ENCODE data around the gene TMEM51.

TMEM51 gene

DNA sequence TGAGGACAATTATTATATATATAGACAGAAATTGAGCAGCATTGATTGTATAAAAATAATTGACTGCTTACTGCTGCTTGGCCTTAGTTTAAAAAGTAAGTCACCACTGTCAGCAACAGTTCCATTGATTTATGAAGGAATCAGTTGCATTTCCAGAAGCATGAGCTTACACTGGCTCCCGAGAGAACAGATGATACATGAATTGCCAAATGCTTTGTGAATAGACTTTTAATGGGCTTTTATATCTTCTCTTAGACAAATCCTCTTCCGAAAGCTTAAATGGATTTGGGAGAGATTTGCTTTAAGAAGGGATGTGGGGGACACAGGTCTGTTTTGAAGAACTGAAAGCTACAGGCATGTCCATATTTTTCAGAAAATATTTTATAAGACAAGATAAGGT is 101.0 kb downstream of the TMEM51 start:
- no peak overlapping the region for H3K9ac ChIP-seq (ENCODE audit: low read depth, low read length)
- no peak overlapping the region for H3K4me3 ChIP-seq (ENCODE audit: low read depth, low read length)
- no peaks in the 10 kb centered on the region for H3K27me3 ChIP-seq (ENCODE audit: control insufficient read depth, insufficient read depth, low read length)
- H3K36me3 ChIP-seq (ENCODE audit: control insufficient read depth, insufficient read depth, low read length): no peaks in the 10 kb centered on the region
- no peaks in the 10 kb centered on the region for H3K9me3 ChIP-seq (ENCODE audit: control insufficient read depth, insufficient read depth, low read length)
- no peaks in the 10 kb centered on the region for H3K4me1 ChIP-seq (ENCODE audit: control insufficient read depth, insufficient read depth, low read length)

DNA sequence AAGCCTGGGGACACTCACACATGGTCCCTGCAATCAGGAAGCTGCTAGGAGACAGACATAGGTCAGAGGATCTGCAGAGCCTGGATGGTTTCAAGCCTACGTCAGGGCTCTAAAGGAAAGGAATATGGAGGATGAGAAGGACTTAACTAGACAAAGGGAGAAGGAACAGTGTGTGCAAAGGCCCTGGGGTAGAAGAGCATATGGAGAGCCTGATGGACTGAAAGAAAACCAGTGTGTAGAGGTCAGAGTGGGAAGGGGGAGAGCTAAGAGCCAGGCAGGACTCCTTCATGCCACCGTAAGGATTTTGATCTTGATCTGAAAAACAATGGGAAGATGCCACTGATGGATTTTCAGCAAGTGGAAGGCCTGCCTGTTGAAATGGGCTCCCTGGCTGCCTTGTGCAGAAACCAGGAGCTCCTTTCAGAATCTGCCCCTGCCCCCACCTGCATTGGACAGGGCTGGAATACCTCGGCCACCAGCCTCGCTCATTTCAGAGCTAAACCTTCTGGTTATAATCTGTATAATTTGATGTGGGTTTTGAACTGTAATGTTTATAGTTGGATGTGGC is 102.1 kb downstream of the TMEM51 start:
- Histone ChIP-seq H3K9ac (ENCODE audit: low read depth, low read length) (no peak overlapping the region), H3K9me3 (ENCODE audit: control insufficient read depth, insufficient read depth, low read length) (no peaks in the 10 kb centered on the region), H3K4me1 (ENCODE audit: control insufficient read depth, insufficient read depth, low read length) (no peaks in the 10 kb centered on the region), H3K4me3 (ENCODE audit: low read depth, low read length) (no peak overlapping the region), H3K27me3 (ENCODE audit: control insufficient read depth, insufficient read depth, low read length) (no peaks in the 10 kb centered on the region), H3K36me3 (ENCODE audit: control insufficient read depth, insufficient read depth, low read length) (no peaks in the 10 kb centered on the region)

DNA sequence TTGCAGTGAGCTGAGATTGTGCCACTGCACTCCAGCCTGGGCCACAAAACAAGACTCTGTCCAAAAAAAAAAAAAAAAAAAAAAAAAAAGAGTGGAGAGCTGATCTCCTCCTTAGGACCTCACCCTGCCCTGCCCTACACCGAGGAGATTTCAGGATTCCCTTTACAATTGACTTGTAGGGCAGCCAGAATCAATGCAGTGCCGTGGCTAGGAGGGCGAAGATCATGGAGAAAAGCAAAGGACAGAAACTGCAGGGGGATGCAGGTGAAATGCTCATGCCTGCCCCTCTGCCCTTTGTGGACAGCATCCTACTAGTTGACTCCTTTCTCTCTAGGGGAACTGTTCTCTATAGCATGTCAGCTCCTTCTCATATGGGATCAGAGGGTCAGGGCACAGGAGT is 103.0 kb downstream of the TMEM51 start:
- Histone ChIP-seq H3K9me3 (ENCODE audit: control insufficient read depth, insufficient read depth, low read length) (no peaks in the 10 kb centered on the region), H3K27me3 (ENCODE audit: control insufficient read depth, insufficient read depth, low read length) (no peaks in the 10 kb centered on the region), H3K36me3 (ENCODE audit: control insufficient read depth, insufficient read depth, low read length) (no peaks in the 10 kb centered on the region), H3K4me3 (ENCODE audit: low read depth, low read length) (no peak overlapping the region), H3K4me1 (ENCODE audit: control insufficient read depth, insufficient read depth, low read length) (no peaks in the 10 kb centered on the region), H3K9ac (ENCODE audit: low read depth, low read length) (no peak overlapping the region)

DNA sequence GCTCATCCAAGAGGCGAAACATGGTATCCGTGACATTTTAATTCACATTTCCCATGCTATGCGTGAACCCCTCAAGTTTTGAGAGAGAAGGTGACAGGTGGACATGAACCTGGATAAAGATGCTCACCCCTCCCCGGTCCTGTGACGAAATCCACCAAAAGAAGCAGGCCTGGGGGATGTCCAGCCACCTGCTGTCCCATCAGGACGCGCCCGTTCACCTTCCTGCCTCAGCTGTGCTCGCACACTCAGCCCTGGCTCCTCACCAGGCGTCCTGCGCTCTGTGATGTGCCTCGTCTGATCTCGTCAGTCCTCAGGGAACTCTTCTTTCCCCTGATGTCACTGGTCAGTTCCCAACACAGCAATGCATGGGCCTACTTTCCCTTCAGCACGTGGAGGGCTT is 103.8 kb downstream of the TMEM51 start:
- Histone ChIP-seq H3K27me3 (ENCODE audit: control insufficient read depth, insufficient read depth, low read length) (no peaks in the 10 kb centered on the region), H3K9ac (ENCODE audit: low read depth, low read length) (no peak overlapping the region), H3K36me3 (ENCODE audit: control insufficient read depth, insufficient read depth, low read length) (no peaks in the 10 kb centered on the region), H3K4me1 (ENCODE audit: control insufficient read depth, insufficient read depth, low read length) (no peaks in the 10 kb centered on the region), H3K9me3 (ENCODE audit: control insufficient read depth, insufficient read depth, low read length) (no peaks in the 10 kb centered on the region), H3K4me3 (ENCODE audit: low read depth, low read length) (no peak overlapping the region)

DNA sequence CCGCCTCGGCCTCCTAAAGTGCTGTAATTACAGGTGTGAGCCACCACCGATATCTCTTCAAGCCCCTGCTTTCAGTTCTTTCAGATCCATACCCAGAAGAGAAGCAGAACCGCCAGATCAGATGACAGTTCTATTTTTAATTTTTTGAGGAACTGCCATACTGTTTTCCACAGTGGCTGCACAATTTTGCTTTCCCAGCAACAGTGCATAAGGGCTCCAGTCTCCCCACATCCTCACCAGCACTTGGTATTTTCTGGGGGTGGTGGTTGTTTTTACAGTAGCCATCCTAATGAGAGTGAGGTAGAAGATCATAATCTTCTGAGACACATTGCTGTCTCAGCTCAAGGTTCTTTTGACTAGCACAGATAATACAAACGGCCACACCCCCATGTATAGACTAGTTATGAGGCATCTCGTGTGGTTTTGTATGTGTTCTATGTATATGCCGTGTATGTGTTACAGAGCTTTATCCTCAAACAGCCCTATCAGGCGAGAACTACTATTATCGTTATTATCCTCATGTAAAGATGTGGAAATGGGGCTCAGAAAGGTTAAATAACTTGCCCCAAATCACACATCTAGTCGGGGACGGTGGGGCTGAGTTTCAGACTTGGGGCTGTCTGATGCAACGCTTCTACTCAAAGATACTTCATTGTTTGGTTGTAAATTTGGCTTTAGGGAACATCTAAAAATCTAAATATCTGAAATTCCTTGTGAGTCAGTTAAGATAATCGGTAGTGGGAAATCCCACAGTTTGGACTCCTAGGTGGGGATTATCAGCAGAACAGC is 105.5 kb downstream of the TMEM51 start:
- Histone ChIP-seq H3K4me1 (ENCODE audit: control insufficient read depth, insufficient read depth, low read length) (no peaks in the 10 kb centered on the region), H3K36me3 (ENCODE audit: control insufficient read depth, insufficient read depth, low read length) (no peaks in the 10 kb centered on the region), H3K27me3 (ENCODE audit: control insufficient read depth, insufficient read depth, low read length) (no peaks in the 10 kb centered on the region), H3K9ac (ENCODE audit: low read depth, low read length) (no peak overlapping the region), H3K4me3 (ENCODE audit: low read depth, low read length) (no peak overlapping the region), H3K9me3 (ENCODE audit: control insufficient read depth, insufficient read depth, low read length) (no peaks in the 10 kb centered on the region)

DNA sequence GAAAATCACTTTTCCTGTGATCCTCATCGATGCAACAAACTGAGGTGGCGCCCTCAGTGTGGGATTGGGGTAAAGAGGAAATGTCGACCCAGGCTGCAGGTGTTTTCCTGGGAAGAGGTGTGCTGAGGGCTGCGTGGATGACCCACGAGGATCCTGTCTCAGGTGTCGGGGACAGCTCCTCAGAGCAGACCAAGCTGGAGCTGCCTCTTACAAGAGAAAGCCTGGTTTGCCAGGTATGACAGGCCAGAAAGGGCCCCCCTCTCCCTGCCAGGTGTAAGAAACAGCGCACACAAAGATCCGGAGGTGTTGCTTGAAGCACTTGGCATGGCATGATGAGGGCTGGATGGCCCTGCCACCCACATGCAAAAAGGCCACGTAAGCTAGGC is 106.1 kb downstream of the TMEM51 start:
- Histone ChIP-seq H3K36me3 (ENCODE audit: control insufficient read depth, insufficient read depth, low read length) (no peaks in the 10 kb centered on the region), H3K27me3 (ENCODE audit: control insufficient read depth, insufficient read depth, low read length) (no peaks in the 10 kb centered on the region), H3K9me3 (ENCODE audit: control insufficient read depth, insufficient read depth, low read length) (no peaks in the 10 kb centered on the region), H3K4me1 (ENCODE audit: control insufficient read depth, insufficient read depth, low read length) (no peaks in the 10 kb centered on the region), H3K4me3 (ENCODE audit: low read depth, low read length) (no peak overlapping the region), H3K9ac (ENCODE audit: low read depth, low read length) (no peak overlapping the region)

DNA sequence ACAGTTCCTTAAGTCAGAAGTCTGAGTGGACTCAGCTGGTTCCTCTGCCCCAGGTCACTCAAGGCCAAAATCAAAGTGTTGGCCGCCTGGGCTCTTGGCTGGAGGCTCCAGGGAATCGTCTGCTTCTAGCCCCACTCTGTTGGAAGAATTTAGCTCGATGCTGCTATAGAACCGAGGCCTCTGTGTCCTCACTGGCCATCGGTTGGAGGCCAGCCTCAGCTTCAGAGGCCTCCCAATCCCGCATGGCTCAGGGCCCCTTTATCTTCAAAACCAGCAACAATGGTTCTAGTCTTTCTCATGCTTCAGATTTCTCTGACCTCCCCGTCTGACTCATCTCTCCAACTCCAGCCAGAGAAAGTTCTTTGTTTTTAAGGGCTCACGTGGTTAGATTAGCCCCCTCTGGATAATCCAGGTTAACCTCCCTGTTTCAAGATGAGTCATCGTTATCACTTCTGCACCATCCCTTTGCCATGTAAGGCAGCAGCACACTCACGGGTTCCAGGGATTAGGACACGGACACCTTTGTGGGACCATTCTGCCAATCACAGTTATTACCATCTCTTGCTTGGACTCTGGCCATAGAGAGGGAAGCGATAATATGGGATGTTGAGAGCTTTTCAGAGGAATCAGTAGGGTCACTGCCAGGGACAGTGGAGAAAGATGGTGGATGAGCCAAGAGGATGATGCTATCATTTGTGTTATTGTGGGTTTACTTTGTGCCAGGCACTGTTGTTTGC is 107.0 kb downstream of the TMEM51 start:
- H3K4me3 ChIP-seq (ENCODE audit: low read depth, low read length): no peak overlapping the region
- no peaks in the 10 kb centered on the region for H3K36me3 ChIP-seq (ENCODE audit: control insufficient read depth, insufficient read depth, low read length)
- no peaks in the 10 kb centered on the region for H3K4me1 ChIP-seq (ENCODE audit: control insufficient read depth, insufficient read depth, low read length)
- H3K27me3 ChIP-seq (ENCODE audit: control insufficient read depth, insufficient read depth, low read length): no peaks in the 10 kb centered on the region
- no peak overlapping the region for H3K9ac ChIP-seq (ENCODE audit: low read depth, low read length)
- no peaks in the 10 kb centered on the region for H3K9me3 ChIP-seq (ENCODE audit: control insufficient read depth, insufficient read depth, low read length)

DNA sequence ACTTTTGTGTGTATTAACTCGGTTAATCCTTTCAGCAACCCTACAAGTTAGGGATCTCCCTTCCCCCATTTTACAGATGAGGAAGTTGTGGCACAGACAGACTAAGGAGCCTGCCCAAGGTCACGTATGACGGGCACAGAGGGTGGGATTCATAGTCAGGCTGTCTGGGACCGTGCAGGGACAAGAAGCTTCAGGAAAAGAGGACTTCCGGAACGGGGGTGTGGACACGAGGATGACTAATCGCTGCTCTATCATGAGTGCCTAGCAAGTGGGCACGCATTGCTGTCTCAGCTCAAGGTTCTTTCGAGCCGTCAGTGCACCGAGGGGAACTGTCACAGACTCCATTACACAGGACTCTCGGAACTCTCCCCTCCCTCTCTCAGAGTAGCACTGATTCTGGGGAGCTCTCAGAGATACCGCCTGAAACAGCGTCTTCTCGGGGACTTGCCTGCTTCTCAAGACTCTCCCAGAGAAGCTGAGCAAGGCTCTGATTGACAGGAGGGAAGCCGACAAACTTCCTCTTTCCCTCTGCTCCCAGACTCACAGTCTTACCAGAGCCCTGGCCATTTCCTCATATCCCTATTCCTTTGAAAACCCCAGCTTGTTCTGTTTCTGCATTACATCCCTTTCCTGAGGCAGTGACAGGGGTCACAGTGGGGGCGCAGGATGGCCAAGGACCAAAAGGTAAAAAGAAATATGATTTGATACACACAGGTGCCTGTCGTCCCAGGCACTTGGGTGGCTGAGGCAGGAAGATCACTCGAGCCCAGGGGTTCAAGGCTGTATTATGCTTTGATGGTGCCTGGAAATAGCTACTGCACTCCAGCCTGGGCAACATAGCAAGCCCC is 107.8 kb downstream of the TMEM51 start:
- Histone ChIP-seq H3K27me3 (ENCODE audit: control insufficient read depth, insufficient read depth, low read length) (no peaks in the 10 kb centered on the region), H3K9me3 (ENCODE audit: control insufficient read depth, insufficient read depth, low read length) (no peaks in the 10 kb centered on the region), H3K9ac (ENCODE audit: low read depth, low read length) (no peak overlapping the region), H3K36me3 (ENCODE audit: control insufficient read depth, insufficient read depth, low read length) (no peaks in the 10 kb centered on the region), H3K4me1 (ENCODE audit: control insufficient read depth, insufficient read depth, low read length) (no peaks in the 10 kb centered on the region), H3K4me3 (ENCODE audit: low read depth, low read length) (no peak overlapping the region)

DNA sequence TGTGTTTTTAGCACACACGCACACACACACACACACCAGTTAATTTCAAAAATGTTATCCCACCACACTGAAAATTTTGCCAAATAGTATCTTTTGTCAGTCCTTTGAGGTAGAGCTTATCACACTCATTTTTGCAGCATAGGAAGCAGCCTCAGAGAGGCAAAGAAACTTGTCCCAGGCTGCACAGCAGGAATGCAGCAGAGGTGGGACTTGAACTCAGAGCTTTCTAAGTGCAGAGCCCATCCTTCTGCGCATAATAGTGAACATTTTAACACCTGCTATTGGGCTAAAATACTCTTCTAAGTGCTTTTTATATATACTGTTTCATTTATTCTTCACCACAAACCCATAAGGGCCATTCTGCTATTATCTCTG is 108.4 kb downstream of the TMEM51 start:
- Histone ChIP-seq H3K4me3 (ENCODE audit: low read depth, low read length) (no peak overlapping the region), H3K4me1 (ENCODE audit: control insufficient read depth, insufficient read depth, low read length) (no peaks in the 10 kb centered on the region), H3K36me3 (ENCODE audit: control insufficient read depth, insufficient read depth, low read length) (no peaks in the 10 kb centered on the region), H3K9ac (ENCODE audit: low read depth, low read length) (no peak overlapping the region), H3K27me3 (ENCODE audit: control insufficient read depth, insufficient read depth, low read length) (no peaks in the 10 kb centered on the region), H3K9me3 (ENCODE audit: control insufficient read depth, insufficient read depth, low read length) (no peaks in the 10 kb centered on the region)

DNA sequence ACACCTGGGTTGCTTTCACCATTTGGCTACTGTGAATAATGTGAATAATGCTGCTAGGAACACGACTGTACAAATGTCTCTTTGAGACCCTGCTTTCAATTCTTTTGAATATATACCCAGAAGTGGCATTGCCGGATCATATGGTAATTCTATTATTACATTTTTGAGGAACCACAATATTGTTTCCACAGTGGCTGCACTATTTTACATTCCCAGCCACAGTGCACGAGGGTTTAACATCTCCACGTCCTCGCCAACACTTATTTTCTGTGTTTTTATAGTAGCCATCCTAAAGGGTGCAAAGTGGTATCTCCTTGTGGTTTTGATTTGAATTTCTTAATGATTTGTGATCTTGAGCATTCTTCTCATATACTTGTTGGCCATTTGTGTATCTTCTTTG is 109.2 kb downstream of the TMEM51 start:
- Histone ChIP-seq H3K9ac (ENCODE audit: low read depth, low read length) (no peak overlapping the region), H3K4me1 (ENCODE audit: control insufficient read depth, insufficient read depth, low read length) (no peaks in the 10 kb centered on the region), H3K4me3 (ENCODE audit: low read depth, low read length) (no peak overlapping the region), H3K27me3 (ENCODE audit: control insufficient read depth, insufficient read depth, low read length) (no peaks in the 10 kb centered on the region), H3K9me3 (ENCODE audit: control insufficient read depth, insufficient read depth, low read length) (no peaks in the 10 kb centered on the region), H3K36me3 (ENCODE audit: control insufficient read depth, insufficient read depth, low read length) (no peaks in the 10 kb centered on the region)

DNA sequence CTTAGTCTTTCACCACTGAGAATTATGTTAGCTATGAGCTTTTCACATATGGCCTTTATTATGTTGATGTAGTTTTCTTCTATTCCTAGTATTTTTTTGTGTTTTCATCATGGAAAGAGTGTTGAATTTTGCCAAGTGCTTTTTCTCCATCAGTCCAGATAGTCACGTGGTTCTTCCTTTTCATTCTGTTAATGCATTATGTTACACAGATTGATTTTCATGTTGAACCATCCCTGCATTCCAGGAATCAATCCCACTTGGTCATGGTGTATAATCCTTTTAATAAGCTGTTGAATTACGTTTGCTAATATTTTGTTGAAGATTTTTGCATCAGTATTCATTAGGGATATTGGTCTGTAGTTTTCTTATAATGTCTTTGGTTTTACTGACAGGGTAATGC is 111.2 kb downstream of the TMEM51 start:
- Histone ChIP-seq H3K4me3 (ENCODE audit: low read depth, low read length) (no peak overlapping the region), H3K27me3 (ENCODE audit: control insufficient read depth, insufficient read depth, low read length) (no peaks in the 10 kb centered on the region), H3K36me3 (ENCODE audit: control insufficient read depth, insufficient read depth, low read length) (no peaks in the 10 kb centered on the region), H3K9ac (ENCODE audit: low read depth, low read length) (no peak overlapping the region), H3K4me1 (ENCODE audit: control insufficient read depth, insufficient read depth, low read length) (no peaks in the 10 kb centered on the region), H3K9me3 (ENCODE audit: control insufficient read depth, insufficient read depth, low read length) (no peaks in the 10 kb centered on the region)

Measured in iPS-15b (cell line).